CD4-positive, alpha-beta memory T cell (primary cell): ENCODE measurements around the gene ZNF544. TPM values are rescaled to one million over a fixed set of nuclear protein-coding genes. Genes with fewer than 3 reads are reported as not detected.
"Not testable (repeated sequence)": the region's sequence is repeated elsewhere in the genome, so short reads cannot be mapped to it uniquely, and the experiment has no call there.

ENCODE experiments used
- CTCF ChIA-PET: fragments of 350-600 bp; sonication (Branson Sonifier 250); formaldehyde crosslinking; loops from one replicate; lab custom pipeline; 2021; ENCODE audit warnings: inconsistent platforms; ENCODE audit not compliant: partially characterized antibody; lab: Charles Lee
- POLR2A ChIA-PET: fragments of 350-600 bp; sonication (Branson Sonifier 250); formaldehyde crosslinking; loops from one replicate; lab custom pipeline; 2021; ENCODE audit not compliant: partially characterized antibody; lab: Charles Lee
- DNase-seq, 5 donors: peaks; one replicate each; pipeline versions ENCODE4 v3.0.0 to v3.0.0-alpha.2; 2020 to 2022; ENCODE audit warnings: mixed read lengths in 1 of 5
- H3K27ac ChIP-seq: one replicate; pipeline ENCODE4 v1.7.0; 2013; ENCODE audit warnings: low read depth, low read length
- H3K27me3 ChIP-seq: 2 replicates; pipeline ENCODE4 v1.7.0; 2013; ENCODE audit warnings: mild to moderate bottlenecking, low read length, moderate library complexity; ENCODE audit not compliant: insufficient read depth
- H3K36me3 ChIP-seq: 2 replicates; pipeline ENCODE4 v1.7.0; 2013; ENCODE audit warnings: mild to moderate bottlenecking, low read length, moderate library complexity; ENCODE audit not compliant: insufficient read depth
- H3K4me1 ChIP-seq: 2 replicates; pipeline ENCODE4 v1.7.0; 2013; ENCODE audit warnings: mild to moderate bottlenecking, low read length, moderate library complexity; ENCODE audit not compliant: insufficient read depth
- H3K4me3 ChIP-seq, 2 donors: one replicate each; pipeline ENCODE4 v1.7.0; 2013; ENCODE audit warnings: low read length in 2 of 2, mild to moderate bottlenecking in 1 of 2
- H3K9me3 ChIP-seq, 2 donors: one replicate each; pipeline ENCODE4 v1.7.0; 2013; ENCODE audit warnings: low read length in 2 of 2, control low read depth in 1 of 2; ENCODE audit not compliant: control insufficient read depth in 1 of 2
- H3K27ac Mint-ChIP-seq, 7 donors: one replicate each; pipeline ENCODE4 v1.8.0; 2020 to 2021; ENCODE audit warnings: mixed read lengths in 7 of 7, mild to moderate bottlenecking in 6 of 7, inconsistent platforms in 3 of 7, moderate library complexity in 3 of 7
- H3K27me3 Mint-ChIP-seq, 2 donors: one replicate each; pipeline ENCODE4 v1.8.0; 2020 to 2021; ENCODE audit warnings: mixed read lengths in 2 of 2
- H3K36me3 Mint-ChIP-seq, 2 donors: one replicate each; pipeline ENCODE4 v1.8.0; 2020 to 2021; ENCODE audit warnings: mixed read lengths in 2 of 2, inconsistent platforms in 1 of 2, mild to moderate bottlenecking in 1 of 2
- H3K4me1 Mint-ChIP-seq, 4 donors: one replicate each; pipeline ENCODE4 v1.8.0; 2020 to 2021; ENCODE audit warnings: mixed read lengths in 4 of 4, mild to moderate bottlenecking in 1 of 4
- H3K4me3 Mint-ChIP-seq, 8 donors: one replicate each; pipeline ENCODE4 v1.8.0; 2020 to 2021; ENCODE audit warnings: mixed read lengths in 8 of 8, mild to moderate bottlenecking in 7 of 8, moderate library complexity in 6 of 8, inconsistent platforms in 3 of 8
- H3K9me3 Mint-ChIP-seq, 8 donors: one replicate each; pipeline ENCODE4 v1.8.0; 2020 to 2021; ENCODE audit warnings: mixed read lengths in 8 of 8, mild to moderate bottlenecking in 5 of 8, inconsistent platforms in 3 of 8, moderate library complexity in 1 of 8
- intact Hi-C: fragments of 100-400 bp; cut with micrococcal nuclease; formaldehyde crosslinking; loops from one replicate; pipeline ENCODE4 v1.15.1; 2023
- polyA plus RNA-seq, 2 donors: library from polyadenylated mRNA; unstranded; fragments of 300-500 nt; fragmentation: Illumina TruSeq; gene quantifications; one replicate each; pipeline ENCODE4 v1.2.3, GENCODE V29; 2021
- total RNA-seq, 2 experiments: library from RNA; stranded (reverse); gene quantifications; one replicate each; pipeline ENCODE4 v1.2.3, GENCODE V29; 2021

ZNF544 gene
- total and polyA plus RNA-seq, 4 experiments from 2014 or later = 13.7 to 67.6 (median 43.2) TPM

DNA sequence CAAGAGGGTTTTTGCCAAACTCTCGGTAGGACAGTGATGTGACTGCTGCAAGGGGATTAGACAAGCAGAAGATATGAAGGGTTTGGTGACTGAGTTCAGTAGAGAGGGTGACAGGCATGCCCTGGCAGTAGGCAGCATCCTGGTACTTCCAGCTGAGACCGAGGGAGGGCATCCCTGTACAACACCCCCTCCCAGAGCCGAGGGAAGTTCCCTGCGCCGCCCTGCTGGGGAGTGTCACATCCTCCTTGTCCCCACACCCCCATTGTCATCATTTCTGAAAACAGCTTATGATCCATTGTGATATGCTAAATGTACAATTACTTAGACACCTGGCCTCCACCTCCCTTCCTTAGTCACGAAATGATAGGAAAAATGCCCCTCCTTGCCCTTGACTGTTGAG lies 14.6 kb downstream of the ZNF544 start:
- Histone ChIP-seq H3K36me3 (peaks cover 45% of the 10 kb centered on the region), H3K4me3 (no peak overlapping the region), H3K27me3 (no peaks in the 10 kb centered on the region), H3K9me3 (peaks cover 4 to 53% of the 10 kb centered on the region in 2 donors), H3K4me1 (no peaks in the 10 kb centered on the region), H3K27ac (no peak overlapping the region)
- peaks cover 3 to 99% (median 89%) of the 10 kb centered on the region in 8 donors for H3K9me3 Mint-ChIP-seq
- peaks cover 0 to 5% (median 0%) of the 10 kb centered on the region in 4 donors for H3K4me1 Mint-ChIP-seq
- peaks cover 85 to 98% of the 10 kb centered on the region in 2 donors for H3K36me3 Mint-ChIP-seq
- no peak for DNase-seq
- intact Hi-C loops = no loop called here
- no peaks in the 10 kb centered on the region for H3K27me3 Mint-ChIP-seq
- ChIA-PET POLR2A (no interaction called here), CTCF (no interaction called here)
- H3K4me3 Mint-ChIP-seq = peak overlapping the region in 1 of 8 donors; percentile 27
- H3K27ac Mint-ChIP-seq = no peak overlapping the region

- no peak for DNase-seq
- Mint-ChIP-seq H3K4me1 (no peaks in the 10 kb centered on the region), H3K4me3 (no peak overlapping the region), H3K27ac (no peak overlapping the region), H3K9me3 (peaks cover 3 to 100% (median 93%) of the 10 kb centered on the region in 8 donors), H3K36me3 (peaks cover 93 to 96% of the 10 kb centered on the region in 2 donors), H3K27me3 (no peaks in the 10 kb centered on the region)
- intact Hi-C loops = no loop called here
- no peaks in the 10 kb centered on the region for H3K4me1 ChIP-seq
- peaks cover 54% of the 10 kb centered on the region for H3K36me3 ChIP-seq
- no peak overlapping the region for H3K27ac ChIP-seq
- no peak overlapping the region for H3K4me3 ChIP-seq
- CTCF ChIA-PET = no interaction called here
- H3K27me3 ChIP-seq = no peaks in the 10 kb centered on the region
- peaks cover 4 to 53% of the 10 kb centered on the region in 2 donors for H3K9me3 ChIP-seq
- POLR2A ChIA-PET = no interaction called here
Observed at GRCh38 chr19:58248886-58249285, 20.2 kb downstream of the ZNF544 start.

DNA sequence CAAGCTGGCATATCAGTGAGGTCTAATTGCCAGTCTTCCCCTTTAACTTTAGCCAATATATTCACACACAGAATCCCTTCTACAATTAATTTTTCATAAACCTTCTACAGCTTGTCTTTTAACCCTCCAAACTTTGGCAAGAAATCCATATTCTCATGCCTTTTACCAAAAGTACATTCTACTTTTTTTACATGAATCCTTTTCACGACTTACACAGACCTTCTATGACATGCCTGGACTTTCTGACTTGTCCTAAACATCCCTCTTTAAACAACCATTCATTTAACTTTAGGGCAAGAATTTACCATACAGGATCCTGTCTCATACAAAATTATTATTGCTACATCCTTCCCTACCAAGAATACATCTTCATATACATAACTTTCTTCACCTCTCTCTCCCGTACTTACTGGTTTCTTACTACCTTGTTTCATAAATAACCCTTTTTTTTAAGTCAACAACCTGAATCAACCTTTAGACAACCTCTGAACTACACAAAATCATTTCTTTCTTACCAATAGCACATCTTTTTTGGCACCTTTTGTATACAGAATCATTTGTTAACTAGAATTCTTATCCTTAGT lies 23.5 kb downstream of the ZNF544 start:
- Mint-ChIP-seq H3K27me3 (no peaks in the 10 kb centered on the region), H3K4me3 (no peak overlapping the region), H3K9me3 (peaks cover 3 to 100% (median 91%) of the 10 kb centered on the region in 8 donors), H3K27ac (no peak overlapping the region), H3K4me1 (no peaks in the 10 kb centered on the region), H3K36me3 (peaks cover 89 to 93% of the 10 kb centered on the region in 2 donors)
- H3K27me3 ChIP-seq = no peaks in the 10 kb centered on the region
- peaks cover 38% of the 10 kb centered on the region for H3K36me3 ChIP-seq
- H3K4me1 ChIP-seq = no peaks in the 10 kb centered on the region
- intact Hi-C loops = no loop called here
- no peak for DNase-seq
- H3K9me3 ChIP-seq = peaks cover 0 to 62% of the 10 kb centered on the region in 2 donors
- H3K27ac ChIP-seq = no peak overlapping the region
- POLR2A ChIA-PET = interaction anchor here (1.5 kb wide), 1 partner anchor 69 kb away, joined by 3 read pairs; the partner anchor contains the start of gene ZNF274
- CTCF ChIA-PET = no interaction called here
- no peak overlapping the region for H3K4me3 ChIP-seq

GRCh38 chr19:58258259-58258658 lies 29.5 kb downstream of the ZNF544 start:
- Histone ChIP-seq H3K36me3 (peaks cover 29% of the 10 kb centered on the region), H3K9me3 (peaks cover 31 to 91% of the 10 kb centered on the region in 2 donors), H3K4me3 (peak overlapping the region; percentile 29 to 43)
- CTCF ChIA-PET, H3K27me3 ChIP-seq, H3K27ac ChIP-seq, POLR2A ChIA-PET, H3K27me3 Mint-ChIP-seq, H3K4me3 Mint-ChIP-seq, H3K4me1 ChIP-seq, DNase-seq, intact Hi-C loops, H3K27ac Mint-ChIP-seq: not testable (repeated sequence)
- Mint-ChIP-seq H3K4me1 (peaks cover 0 to 10% (median 0%) of the 10 kb centered on the region in 4 donors), H3K36me3 (peaks cover 82 to 88% of the 10 kb centered on the region in 2 donors), H3K9me3 (peaks cover 0 to 100% (median 90%) of the 10 kb centered on the region in 8 donors)

- POLR2A ChIA-PET = interaction anchor here (0.6 to 1.1 kb wide), 4 partner anchors 15 to 257 kb away, joined by 3 read pairs; no protein-coding TSS in a partner anchor
- no peak overlapping the region for H3K4me3 Mint-ChIP-seq
- H3K36me3 Mint-ChIP-seq = peaks cover 60 to 67% of the 10 kb centered on the region in 2 donors
Observed at GRCh38 chr19:58261600-58261967, 32.9 kb downstream of the ZNF544 start.

DNA sequence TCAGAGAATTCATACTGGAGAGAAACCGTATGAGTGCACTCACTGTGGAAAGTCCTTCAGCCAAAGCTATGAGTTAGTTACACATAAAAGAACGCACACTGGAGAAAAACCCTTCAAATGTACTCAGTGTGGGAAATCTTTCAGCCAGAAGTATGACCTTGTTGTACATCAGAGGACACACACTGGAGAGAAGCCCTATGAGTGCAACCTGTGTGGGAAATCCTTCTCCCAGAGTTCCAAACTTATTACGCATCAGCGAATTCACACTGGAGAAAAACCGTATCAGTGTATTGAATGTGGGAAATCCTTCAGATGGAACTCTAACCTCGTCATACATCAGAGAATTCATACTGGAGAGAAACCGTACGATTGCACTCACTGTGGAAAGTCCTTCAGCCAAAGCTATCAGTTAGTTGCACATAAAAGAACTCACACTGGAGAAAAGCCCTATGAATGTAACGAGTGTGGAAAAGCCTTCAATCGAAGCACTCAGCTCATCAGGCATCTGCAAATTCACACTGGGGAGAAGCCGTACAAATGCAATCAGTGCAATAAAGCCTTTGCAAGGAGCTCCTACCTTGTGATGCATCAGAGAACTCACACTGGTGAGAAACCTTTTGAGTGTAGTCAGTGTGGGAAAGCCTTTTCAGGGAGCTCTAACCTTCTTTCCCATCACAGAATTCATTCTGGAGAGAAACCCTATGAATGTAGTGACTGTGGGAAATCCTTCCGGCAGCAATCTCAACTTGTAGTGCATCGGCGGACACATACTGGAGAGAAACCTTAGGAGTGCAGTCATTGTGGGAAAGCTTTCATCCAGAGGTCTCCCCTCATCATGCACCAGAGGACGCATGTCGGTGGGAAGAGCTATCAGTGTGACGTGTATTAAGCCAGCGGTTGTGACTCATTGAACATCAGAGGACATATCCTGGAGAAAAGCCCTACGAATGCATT lies 33.5 kb downstream of the ZNF544 start:
- H3K4me3 ChIP-seq = peak overlapping the region; percentile 17 to 27
- intact Hi-C loops = no loop called here
- Mint-ChIP-seq H3K9me3 (peaks cover 0 to 99% (median 84%) of the 10 kb centered on the region in 8 donors), H3K4me1 (peaks cover 0 to 10% (median 0%) of the 10 kb centered on the region in 4 donors), H3K4me3 (peak overlapping the region in 1 of 8 donors; percentile 22), H3K27ac (no peak overlapping the region), H3K27me3 (no peaks in the 10 kb centered on the region), H3K36me3 (peaks cover 58 to 64% of the 10 kb centered on the region in 2 donors)
- no peak overlapping the region for H3K27ac ChIP-seq
- no peaks in the 10 kb centered on the region for H3K27me3 ChIP-seq
- no peaks in the 10 kb centered on the region for H3K4me1 ChIP-seq
- H3K9me3 ChIP-seq = peaks cover 38 to 83% of the 10 kb centered on the region in 2 donors
- no peak for DNase-seq
- ChIA-PET CTCF (no interaction called here), POLR2A (interaction anchor here (0.6 to 1.1 kb wide), 5 partner anchors 15 to 256 kb away, joined by 3 read pairs; no protein-coding TSS in a partner anchor)
- H3K36me3 ChIP-seq = peaks cover 19% of the 10 kb centered on the region

More at GRCh38 chr19:58261600-58261967, 32.9 kb downstream of the ZNF544 start:
- intact Hi-C loops = no loop called here
- Histone ChIP-seq H3K4me3 (peak overlapping the region in 1 of 2 donors; percentile 17), H3K4me1 (no peaks in the 10 kb centered on the region), H3K27me3 (no peaks in the 10 kb centered on the region), H3K36me3 (peaks cover 19% of the 10 kb centered on the region), H3K27ac (no peak overlapping the region), H3K9me3 (peaks cover 38 to 84% of the 10 kb centered on the region in 2 donors)
- Mint-ChIP-seq H3K4me1 (peaks cover 0 to 10% (median 0%) of the 10 kb centered on the region in 4 donors), H3K9me3 (peaks cover 0 to 100% (median 85%) of the 10 kb centered on the region in 8 donors), H3K27ac (no peak overlapping the region), H3K27me3 (no peaks in the 10 kb centered on the region)
- DNase-seq = no peak
- CTCF ChIA-PET = no interaction called here

DNA sequence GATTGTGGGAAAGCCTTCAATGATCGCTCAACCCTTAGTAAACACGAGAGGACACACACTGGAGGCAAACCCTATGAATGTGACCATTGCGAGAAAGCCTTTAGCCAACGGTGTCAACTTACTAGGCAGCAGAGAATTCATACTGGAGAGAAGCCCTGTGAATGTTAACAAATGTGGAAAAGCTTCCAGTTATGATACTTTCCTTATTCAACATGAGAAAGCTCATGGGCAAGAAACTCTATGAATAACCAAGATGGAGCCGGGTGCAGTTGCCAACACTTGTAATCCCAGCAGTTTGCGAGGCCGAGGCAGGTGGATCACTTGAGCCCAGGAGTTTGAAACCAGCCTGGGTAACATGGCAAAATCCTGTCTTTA lies 34.2 kb downstream of the ZNF544 start:
- peaks cover 19% of the 10 kb centered on the region for H3K36me3 ChIP-seq
- no peak overlapping the region for H3K27ac Mint-ChIP-seq
- H3K36me3 Mint-ChIP-seq = peaks cover 51 to 58% of the 10 kb centered on the region in 2 donors
- peaks cover 0 to 7% (median 0%) of the 10 kb centered on the region in 4 donors for H3K4me1 Mint-ChIP-seq
- H3K4me3 Mint-ChIP-seq = peak overlapping the region in 2 of 8 donors; percentile 12 to 22
- H3K4me3 ChIP-seq = peak overlapping the region; percentile 17 to 27
- H3K27ac ChIP-seq = no peak overlapping the region
- intact Hi-C loops = no loop called here
- no peaks in the 10 kb centered on the region for H3K27me3 ChIP-seq
- peaks cover 0 to 99% (median 81%) of the 10 kb centered on the region in 8 donors for H3K9me3 Mint-ChIP-seq
- ChIA-PET CTCF (no interaction called here), POLR2A (interaction anchor here (1.1 kb wide), 2 partner anchors 14 to 32 kb away, joined by 3 read pairs; no protein-coding TSS in a partner anchor)
- no peaks in the 10 kb centered on the region for H3K27me3 Mint-ChIP-seq
- no peak for DNase-seq
- H3K9me3 ChIP-seq = peaks cover 37 to 76% of the 10 kb centered on the region in 2 donors
- no peaks in the 10 kb centered on the region for H3K4me1 ChIP-seq
